Occipital lobe (tissue), 2 donors: ENCODE results near the gene EID3. TPM values are rescaled to one million over a fixed set of nuclear protein-coding genes. Genes with fewer than 3 reads are reported as not detected.

Experiments used
- DNase-seq: peaks from one replicate; lab custom pipeline; 2025; lab: John Stamatoyannopoulos, UW
- total RNA-seq: library from RNA; depleted of rRNA; stranded (reverse); fragments of >200 nt; gene quantifications from one replicate; pipeline ENCODE4 v1.2.3, GENCODE V29; 2014

Gene EID3
- total RNA-seq, 1 donor from 2014 or later, result 5.5 TPM

GRCh38 chr12:104337030-104337558, 33.6 kb downstream of the EID3 start:
- no peak for DNase-seq

- no peak for DNase-seq
Measured at GRCh38 chr12:104339663-104340062, 36.1 kb downstream of the EID3 start.

- no peak for DNase-seq
Measured at GRCh38 chr12:104340177-104340576, 36.6 kb downstream of the EID3 start.

GRCh38 chr12:104340925-104341611, 37.5 kb downstream of the EID3 start:
- no peak for DNase-seq

DNA sequence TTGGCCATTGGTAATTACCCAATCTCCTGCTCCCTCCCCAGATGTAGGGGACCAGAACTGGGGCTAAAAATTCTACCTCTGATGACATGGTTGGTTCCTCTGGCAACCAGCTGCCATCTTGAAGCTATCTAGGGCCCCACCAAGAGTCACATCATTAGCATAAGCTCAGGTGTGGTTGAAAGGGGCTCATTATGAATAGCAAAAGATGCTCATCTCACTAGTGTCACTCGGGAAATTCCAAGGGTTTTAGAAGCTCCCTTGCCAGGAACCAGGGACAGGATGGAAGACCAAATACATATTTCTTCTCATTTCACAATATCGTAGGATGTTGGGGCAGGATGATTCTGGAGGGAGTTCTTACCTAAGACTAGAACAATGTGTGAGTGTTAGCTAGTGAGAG, 38.6 kb downstream of the EID3 start:
- DNase-seq, result no peak

- no peak for DNase-seq
Measured at GRCh38 chr12:104342635-104343249, 39.2 kb downstream of the EID3 start.

DNA sequence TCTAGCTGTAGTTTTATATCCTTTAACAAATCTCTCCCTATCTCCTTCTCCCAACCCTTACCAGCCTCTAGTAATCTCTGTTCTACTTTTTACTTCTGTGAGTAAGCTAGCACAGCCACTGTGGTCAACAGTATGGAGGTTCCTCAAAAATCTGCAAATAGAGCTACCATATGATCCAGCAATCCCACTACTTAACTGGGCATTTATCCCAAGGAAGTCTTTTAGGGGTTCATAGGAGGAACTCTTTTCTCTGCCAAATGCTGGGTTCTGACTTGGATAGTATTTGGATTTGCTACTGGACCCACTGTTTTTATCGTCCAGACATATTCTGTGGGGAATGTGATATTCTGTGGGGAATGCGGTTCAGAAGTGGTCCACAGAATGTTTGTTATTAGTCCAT, 41.1 kb downstream of the EID3 start:
- no peak for DNase-seq

GRCh38 chr12:104345234-104346066, 41.9 kb downstream of the EID3 start:
- DNase-seq, result no peak

DNA sequence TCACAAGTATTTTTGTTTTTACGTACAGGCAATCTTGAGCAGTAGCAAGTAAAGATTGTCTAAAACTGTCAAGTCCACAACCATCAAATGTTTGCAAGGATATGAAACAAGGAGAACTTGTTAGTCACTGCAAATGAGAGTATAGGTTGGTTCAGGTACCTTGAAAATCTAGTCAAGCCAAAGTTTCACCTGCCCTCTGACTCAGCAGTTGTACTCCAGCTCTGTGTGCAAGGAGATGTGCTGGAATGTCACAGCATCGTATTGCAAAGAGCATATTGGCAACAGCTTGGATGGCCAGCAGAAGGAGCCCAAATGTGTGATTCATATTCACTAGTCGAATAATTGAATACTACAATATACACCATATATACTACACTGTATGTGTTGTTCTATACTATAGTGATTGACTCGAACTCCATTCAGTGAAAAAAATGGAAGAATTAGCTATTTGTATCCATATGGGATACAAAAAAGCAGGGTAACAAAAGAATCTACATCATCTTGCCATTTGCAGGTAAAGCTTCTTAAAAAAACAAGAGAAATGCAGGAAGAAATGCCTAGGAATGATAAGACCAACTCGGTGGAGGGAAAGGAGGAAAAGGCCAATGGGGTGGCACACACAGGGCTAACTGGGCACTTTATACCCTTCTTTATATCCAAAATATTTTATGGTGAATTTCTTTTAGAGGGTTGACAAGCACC, 44.0 kb downstream of the EID3 start:
- DNase-seq, result no peak

- no peak for DNase-seq
Measured at GRCh38 chr12:104348283-104348993, 44.9 kb downstream of the EID3 start.

GRCh38 chr12:104348994-104349494, 45.5 kb downstream of the EID3 start:
- no peak for DNase-seq

DNA sequence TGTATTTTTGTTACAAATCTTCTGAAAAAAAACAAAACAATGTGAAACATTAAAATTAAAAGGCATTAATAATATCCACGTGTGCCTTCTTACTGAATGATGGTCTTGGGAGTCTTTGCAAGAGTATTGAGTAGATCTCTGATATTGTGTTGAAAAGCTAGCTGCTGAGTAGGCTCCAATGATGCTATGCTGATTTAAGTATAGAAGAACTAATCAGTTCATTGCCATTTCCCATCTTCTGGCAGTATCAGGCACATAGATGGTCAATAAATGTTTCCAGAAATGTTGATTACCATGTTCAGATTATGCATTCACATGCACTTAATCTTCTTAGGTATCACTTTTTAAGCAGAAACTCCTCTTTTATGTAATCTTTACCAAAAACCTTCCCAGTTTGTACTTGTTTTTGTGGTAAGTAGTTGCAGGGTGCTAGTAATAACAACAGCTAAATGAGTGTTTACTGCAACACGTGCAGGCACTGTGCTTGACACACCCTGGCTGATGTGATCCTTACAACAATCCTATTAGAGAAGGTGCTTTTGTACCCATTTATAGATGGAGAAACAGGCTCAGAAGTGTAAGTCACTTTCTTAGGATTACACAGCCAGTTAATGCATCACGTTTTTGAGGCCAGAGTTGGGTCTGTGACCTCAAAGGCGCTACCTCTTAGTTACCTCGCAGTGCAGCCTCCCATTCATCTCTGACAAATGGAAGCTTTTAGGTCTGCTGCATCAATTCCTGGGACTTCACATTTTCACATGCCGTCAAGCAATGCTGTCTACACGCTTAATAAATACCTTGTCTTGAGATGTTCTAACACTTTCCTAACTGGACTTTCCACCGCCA, 46.9 kb downstream of the EID3 start:
- no peak for DNase-seq

- DNase-seq, result no peak
Measured at GRCh38 chr12:104351057-104351983, 47.8 kb downstream of the EID3 start.

DNA sequence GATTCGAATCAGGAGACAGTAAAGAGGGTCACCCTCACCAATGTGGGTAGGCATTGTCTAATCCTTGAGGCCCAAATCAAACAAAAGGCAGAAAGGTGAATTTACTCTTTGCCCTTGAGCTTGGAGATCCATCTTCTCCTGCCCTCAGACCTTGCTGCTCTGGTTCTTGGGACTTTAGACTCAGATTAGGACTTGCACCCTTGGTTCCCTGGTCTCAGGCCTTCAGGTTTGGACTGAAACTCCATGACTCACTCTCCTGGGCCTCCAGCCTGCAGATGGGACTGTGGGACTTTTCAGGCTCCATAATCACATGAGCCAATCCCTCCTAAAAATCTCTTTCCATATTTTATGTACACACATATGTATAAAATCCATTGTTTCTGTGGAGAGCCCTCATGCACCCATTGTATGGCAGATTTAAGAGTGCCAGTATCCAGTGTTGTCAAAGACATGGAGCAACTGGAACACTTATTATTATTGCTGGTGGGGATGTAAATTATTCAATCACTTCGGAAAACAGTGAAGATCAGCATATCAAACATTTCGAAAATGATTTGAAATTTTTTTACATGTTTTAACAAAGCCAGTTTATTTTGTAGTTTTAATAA, 48.7 kb downstream of the EID3 start:
- DNase-seq, result no peak

DNA sequence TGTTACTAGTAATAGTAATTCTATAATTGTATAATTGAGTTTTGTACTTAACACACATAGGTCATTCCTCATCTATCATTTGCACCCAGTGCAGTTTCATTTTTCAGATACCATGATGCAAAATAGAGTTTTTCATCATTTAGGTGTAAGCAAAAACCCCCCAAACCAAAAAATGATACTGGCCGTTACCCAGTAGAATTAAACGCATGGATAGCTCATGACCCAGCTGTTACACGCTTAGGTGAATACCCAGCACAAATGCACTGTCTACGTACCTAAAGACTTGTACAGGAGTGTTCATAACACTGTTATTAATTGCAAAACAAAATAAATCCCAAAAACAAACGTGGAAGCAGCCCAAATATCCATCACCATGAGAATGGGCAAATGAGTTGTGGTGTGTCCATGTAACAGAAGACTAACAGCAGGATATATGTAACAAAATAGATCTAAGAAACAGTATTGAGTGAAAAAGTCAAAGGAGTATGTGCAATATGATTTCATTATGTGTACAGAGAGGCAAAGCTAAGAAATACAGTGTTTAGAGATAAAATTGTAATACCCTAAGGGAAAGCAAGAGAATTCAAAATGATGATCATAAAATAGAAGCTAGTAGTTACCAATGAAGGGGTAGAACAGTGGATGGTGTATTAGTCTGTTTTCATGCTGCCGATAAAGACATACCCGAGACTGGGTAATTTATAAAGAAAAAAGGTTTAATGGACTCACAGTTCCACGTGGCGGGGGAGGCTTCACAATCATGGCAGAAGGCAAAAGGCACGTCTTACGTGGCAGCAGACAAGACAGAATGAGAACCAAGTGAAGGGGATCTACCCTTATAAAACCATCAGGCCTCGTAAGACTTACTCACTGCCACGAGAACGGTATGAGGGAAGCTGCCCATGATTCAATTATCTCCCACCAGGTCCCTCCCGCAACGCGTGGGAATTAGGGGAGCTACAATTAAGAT, 49.8 kb downstream of the EID3 start:
- no peak for DNase-seq

- DNase-seq, result no peak
Measured at GRCh38 chr12:104354167-104354867, 50.8 kb downstream of the EID3 start.
